ENCODE measurements around the gene PLCXD3.

GRCh38 chr5:41558295-41558694, 47.9 kb upstream of the PLCXD3 start:
- no peak for TF ChIP-seq EZH2 (IDR thresholded peaks at IDR 0.05; ENCODE audit: insufficient read depth, poor library complexity, severe bottlenecking)
- no peak for TF ChIP-seq EZH2phosphoT487 (IDR thresholded peaks at IDR 0.05; ENCODE audit: insufficient read depth, low read depth)

Measured in GM23248 (cell line).